NCI-H526 (cell line): ENCODE results near the gene CIT.
A peak's percentile ranks its signal among the peaks of the same experiment; 100 is the strongest.

Experiments used
- DNase-seq, 2 experiments: peaks; one replicate each; lab custom pipeline; 2025; lab: John Stamatoyannopoulos, UW

Gene CIT

GRCh38 chr12:119843100-119843499 lies 34.0 kb downstream of the CIT start:
- no peak for DNase-seq

- DNase-seq = no peak
These were observed 34.7 kb downstream of the CIT start for GRCh38 chr12:119842380-119842779.

DNA sequence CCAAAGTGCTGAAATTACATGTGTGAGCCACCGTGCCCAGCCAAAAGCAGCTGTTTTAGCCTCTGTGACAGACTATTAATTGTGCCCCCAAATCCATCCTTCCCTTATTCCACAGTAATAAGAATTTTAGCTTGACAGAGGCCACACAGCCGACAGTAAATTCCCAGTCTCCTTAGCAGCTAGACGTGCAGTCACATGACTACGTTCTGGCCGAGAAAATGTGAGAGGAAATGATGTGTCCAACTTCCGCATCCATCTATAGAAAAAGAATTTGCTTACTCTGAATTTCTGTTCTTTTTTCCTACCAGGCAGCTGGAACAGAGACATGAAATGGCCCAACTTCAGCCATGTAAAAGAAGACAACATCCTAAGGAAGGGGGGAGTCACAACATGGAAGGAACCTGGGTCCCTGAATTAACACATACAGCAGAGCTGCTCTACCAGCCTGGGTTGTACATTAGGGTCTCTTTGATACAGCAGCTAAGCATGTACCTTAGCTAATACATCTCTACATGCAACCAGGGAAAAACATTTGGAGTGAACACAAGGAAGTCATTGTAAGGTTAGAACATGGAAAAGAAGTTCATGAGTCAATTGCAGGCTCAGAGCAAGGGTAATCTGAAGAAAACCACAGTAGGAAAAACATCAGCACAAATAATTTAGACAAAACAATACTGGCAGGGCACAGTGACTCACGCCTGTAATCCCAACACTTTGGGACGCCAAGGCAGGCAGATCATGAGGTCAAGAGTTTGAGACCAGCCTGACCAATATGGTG lies 35.5 kb downstream of the CIT start:
- DNase-seq = no peak

- no peak for DNase-seq
These were observed 36.5 kb downstream of the CIT start for GRCh38 chr12:119840582-119840981.

- DNase-seq = no peak
These were observed 37.0 kb downstream of the CIT start for GRCh38 chr12:119840168-119840567.

- DNase-seq = no peak
These were observed 38.1 kb downstream of the CIT start for GRCh38 chr12:119838826-119839600.

- DNase-seq = no peak
These were observed 40.3 kb downstream of the CIT start for GRCh38 chr12:119836781-119837180.

- DNase-seq = no peak
These were observed 42.1 kb downstream of the CIT start for GRCh38 chr12:119835068-119835467.

DNA sequence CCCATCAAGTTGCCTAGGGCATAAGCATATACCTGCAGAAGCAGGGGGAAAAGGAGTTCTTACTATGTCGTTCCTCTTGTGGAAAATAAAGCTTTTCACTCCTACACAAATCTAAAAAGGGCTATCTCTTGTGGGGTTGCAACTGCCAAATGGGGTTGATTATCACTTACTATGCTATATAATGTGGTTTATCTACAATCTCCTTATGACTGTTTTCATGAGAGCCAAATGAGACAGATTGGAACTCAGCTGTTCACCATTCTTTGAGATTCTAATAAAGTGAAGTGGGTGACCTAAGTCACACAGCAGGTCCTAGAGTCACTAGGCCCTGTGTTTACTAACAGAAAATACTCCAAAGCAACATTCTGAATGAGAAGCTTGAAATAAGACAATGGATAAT lies 47.7 kb downstream of the CIT start:
- no peak for DNase-seq

DNA sequence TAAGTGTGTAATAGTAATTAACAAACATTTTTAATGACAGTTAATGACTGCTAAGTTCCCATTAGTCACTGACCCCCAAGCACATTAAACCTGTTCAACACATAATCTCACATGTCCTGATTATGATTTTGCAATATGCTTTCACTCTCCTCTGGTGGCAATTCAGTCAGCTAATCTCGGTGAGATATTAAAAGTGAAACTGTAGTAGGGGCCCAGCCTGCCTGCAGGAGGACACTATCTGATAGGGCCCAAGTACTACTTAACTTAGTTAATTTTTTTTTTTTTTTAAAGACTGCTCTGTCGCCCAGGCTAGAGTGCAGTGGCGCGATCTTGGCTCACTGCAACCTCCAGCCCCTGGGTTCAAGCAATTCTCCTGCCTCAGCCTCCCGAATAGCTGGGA lies 48.8 kb downstream of the CIT start:
- no peak for DNase-seq

GRCh38 chr12:119827760-119828159 lies 49.4 kb downstream of the CIT start:
- DNase-seq = no peak

- no peak for DNase-seq
These were observed 50.3 kb downstream of the CIT start for GRCh38 chr12:119826661-119827445.

DNA sequence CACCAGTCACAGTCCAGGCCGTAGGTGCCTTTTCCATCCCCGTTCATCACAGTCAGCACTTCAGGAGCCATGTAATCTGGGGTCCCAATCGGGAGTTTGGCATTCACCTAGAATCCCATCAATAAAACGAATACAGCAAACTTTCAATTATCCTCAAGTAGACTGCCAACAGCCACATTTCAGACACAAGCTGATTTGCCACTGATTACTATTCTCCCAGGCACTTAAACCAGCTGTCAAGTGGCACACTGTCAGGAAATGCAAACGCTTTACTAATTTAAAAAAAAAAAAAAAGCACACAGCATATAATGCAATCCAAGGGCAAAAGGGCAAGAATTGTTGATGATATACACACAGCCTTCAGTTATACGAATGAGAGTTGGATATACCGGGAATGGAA lies 51.9 kb downstream of the CIT start:
- no peak for DNase-seq

DNA sequence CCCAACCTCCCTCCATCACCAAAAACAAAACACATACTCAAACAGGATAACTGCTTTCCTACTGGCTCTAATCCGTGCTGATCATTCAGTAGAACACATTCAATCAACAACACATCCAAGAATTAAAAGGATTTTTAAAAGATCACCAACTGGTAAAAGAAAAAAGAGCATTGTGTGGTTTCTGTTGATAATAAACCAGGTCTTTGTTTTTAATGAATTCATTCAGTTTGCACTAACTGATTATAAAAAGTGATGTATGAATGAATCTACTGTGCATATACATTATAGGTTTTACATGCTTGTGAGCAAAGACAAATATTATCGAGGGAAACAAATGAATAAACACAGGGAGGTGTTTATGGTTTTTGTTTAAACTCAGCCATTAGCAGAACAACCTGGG lies 55.1 kb downstream of the CIT start:
- DNase-seq = no peak

DNA sequence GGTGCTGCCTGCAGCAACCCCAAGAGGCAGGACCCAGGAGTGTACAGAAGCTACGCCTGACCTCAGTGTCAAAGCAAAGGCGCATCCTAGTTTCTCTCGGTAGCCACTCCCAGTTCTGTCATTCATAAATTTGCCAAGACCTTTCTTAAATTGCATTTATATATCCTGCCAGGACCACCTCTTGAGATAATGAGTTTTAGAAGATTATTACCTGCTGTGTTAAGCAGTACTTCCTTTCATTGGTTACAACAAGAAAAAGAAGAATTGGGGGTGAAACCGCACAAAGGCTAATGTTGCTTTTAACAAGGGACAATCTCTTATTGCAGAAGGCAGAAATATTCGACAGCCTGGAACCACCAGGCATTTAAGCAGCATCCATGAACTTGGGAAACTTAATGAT lies 57.8 kb downstream of the CIT start:
- DNase-seq = no peak

DNA sequence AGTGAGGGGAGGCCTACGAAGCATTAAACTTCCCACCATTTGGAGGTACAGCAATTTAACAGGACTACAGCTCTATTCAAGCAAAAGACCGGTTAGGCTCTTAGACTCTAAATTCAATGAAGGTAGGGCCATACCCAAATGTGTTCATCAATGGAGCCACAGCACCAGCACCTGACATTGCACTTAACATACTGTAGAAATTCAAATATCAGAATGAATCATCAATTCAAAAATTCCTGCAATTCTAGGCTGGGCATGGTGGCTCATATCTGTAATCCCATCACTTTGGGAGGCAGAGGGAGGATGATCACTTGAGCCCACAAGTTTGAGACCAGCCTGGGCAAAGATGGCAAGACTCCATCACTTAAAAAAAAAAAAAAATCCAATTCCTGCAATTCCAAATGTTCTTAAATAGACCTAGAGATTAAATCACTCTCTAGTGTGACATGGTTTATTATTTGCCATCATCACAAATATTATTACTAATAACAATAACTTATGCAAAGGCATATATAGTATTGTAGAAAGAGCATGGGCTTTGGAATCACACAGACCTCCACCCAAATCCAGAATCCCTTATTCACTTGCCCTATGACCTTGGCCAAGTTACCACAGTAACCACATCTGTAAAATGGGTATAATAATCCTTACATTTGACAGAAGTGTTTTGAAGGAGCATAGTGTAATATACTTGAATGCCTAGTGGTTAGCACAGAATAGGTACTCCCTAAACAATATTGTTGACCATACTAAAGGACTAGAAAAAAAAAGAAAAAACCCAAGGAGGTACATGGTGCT lies 59.4 kb downstream of the CIT start:
- DNase-seq = no peak

DNA sequence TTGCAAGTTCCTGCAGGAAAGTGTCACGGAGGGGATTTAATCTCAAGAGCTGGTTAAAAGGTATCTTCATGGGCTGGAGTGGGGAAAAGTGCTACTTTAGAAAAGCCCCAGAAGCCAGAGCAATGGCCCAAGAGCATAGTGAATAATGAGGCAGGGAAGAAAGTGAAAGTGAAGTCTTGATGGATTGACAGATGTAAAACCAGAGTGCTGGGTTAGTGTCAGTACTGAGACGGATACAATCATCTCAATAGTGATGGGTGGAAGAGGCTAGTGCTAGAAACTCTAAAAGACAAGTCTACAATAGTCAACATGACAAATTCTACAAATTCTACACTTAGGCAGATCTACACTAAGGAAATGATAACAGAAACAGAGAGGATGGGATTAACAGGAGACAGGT lies 68.1 kb downstream of the CIT start:
- DNase-seq = no peak

DNA sequence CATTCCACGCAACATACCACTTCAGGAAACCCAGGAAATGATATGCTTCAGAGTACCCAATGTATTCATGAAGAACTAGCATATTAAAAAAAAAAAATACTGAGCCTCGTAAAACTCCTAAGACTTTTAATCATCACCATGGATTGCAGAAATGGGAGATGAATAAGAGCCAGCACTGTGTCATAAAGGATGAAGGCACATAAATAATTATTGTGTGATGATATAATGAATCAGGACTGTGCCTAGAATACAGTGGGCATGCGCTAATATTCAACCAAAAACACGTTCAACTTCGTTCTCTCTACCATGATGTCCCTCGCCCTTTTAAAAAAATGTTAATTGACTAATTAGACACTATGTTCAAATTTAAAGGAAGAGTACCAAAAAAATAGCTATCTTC lies 68.7 kb downstream of the CIT start:
- DNase-seq = no peak

GRCh38 chr12:119807380-119807779 lies 69.7 kb downstream of the CIT start:
- no peak for DNase-seq

DNA sequence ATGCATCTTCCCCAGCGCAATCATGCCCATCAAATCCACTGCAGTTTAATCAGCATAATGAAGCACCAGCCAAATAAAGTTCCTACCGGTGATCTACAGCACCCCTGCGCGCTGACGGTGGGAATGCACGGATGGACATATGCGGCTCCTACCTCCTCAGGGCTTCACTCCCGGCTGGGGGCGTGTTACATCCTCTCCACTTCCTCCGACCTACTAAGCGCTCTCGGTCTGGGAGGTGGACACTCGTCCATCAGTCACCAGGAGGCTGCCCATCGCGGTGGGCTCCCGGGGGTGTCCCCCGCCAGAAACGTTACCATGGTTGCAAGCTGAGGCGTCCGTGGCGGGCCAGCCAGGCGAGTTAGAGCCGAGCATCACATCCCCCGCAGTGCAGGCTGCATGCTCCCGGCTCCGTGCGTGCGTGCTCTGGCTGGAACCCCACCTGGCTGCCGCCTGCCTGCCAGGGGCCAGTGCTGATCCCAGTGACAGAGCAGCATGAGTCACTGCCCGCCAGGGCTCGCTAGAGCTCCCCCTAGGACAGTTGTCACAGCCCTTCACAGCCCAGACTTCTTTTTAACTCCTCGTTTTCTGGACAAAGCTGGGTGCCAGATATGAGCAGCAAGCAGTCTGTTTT lies 73.0 kb downstream of the CIT start:
- DNase-seq = peak in 1 of 2 experiments; percentile 55

DNA sequence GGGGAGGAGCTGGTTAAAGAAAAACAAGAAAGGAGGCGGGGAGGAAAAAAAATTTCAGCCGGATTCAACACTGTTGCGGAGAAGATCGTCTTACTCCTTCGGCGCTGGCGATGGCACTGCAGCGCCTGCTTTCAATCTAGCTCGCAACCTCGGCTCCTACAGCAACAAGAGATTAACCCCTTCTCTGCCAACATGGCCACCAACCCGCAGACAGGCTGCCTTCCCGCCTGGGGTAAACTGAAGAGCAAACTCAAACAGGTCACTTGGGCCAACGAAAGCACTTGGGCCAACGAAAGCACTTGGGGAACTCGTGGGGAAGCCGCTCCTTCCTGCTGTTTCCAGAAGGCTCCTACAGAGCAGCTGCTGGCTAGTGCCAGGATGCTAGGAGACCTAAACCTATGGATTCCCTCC lies 73.7 kb downstream of the CIT start:
- no peak for DNase-seq
